ENCODE results near the gene GSTP1. TPM values are rescaled to one million over a fixed set of nuclear protein-coding genes. Genes with fewer than 3 reads are reported as not detected.
"Not testable (repeated sequence)": the region's sequence is repeated elsewhere in the genome, so short reads cannot be mapped to it uniquely, and the experiment has no call there.

Gene GSTP1
- total and polyA plus RNA-seq, 2 donors from 2014 or later = 800 to 1,687 TPM

DNA sequence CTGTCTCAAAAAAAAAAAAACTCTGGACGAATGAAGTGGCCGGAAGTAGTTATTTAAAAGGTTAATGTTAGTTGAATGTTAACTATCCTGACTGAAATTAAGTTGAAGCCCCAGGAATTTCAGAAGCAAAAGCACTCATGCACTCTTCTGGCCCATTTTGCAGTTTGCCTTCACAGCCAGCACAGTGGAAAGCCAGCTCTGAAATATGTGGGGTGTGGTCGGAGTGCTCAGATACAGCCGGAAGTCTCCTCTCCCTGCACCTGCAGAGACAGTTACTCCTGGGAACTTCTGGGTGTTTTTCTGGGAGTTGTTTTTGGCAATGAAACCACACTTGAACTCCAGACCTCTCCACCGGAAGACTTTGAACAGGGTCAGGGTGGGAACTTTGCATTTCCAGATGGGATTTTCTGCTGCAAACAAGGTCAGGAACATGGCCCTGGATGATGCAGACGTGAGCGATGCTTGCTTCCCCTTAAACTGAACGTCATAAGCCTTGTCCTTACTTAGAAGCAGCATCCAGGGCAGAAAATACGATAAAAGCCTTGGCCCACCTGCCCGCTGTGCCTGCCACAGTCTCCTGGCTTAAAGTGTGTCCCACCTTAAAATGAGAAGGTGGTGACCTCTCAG, 38.9 kb upstream of the GSTP1 start:
- Histone ChIP-seq H3K4me3 (ENCODE audit: low read length in 3 of 3) (peak overlapping the region in 2 of 3 donors; percentile 49 to 57), H3K9ac (ENCODE audit: low read length in 3 of 3) (peak overlapping the region in 1 of 3 donors; percentile 22), H3K36me3 (ENCODE audit: control insufficient read depth in 2 of 3, insufficient read depth in 3 of 3, low read length in 3 of 3) (no peaks in the 10 kb centered on the region), H3K27ac (ENCODE audit: low read depth in 2 of 2, low read length in 2 of 2) (peak overlapping the region; percentile 78 to 86), H3K27me3 (ENCODE audit: control insufficient read depth, insufficient read depth, low read length) (no peaks in the 10 kb centered on the region), H3K4me1 (ENCODE audit: control insufficient read depth in 2 of 3, insufficient read depth in 2 of 3, low read depth in 1 of 3, low read length in 3 of 3) (peaks cover 0 to 19% (median 11%) of the 10 kb centered on the region in 3 donors), H3K9me3 (ENCODE audit: control insufficient read depth in 2 of 3, insufficient read depth in 1 of 3, low read length in 3 of 3) (no peaks in the 10 kb centered on the region)
- TF ChIP-seq, protein P1, sequence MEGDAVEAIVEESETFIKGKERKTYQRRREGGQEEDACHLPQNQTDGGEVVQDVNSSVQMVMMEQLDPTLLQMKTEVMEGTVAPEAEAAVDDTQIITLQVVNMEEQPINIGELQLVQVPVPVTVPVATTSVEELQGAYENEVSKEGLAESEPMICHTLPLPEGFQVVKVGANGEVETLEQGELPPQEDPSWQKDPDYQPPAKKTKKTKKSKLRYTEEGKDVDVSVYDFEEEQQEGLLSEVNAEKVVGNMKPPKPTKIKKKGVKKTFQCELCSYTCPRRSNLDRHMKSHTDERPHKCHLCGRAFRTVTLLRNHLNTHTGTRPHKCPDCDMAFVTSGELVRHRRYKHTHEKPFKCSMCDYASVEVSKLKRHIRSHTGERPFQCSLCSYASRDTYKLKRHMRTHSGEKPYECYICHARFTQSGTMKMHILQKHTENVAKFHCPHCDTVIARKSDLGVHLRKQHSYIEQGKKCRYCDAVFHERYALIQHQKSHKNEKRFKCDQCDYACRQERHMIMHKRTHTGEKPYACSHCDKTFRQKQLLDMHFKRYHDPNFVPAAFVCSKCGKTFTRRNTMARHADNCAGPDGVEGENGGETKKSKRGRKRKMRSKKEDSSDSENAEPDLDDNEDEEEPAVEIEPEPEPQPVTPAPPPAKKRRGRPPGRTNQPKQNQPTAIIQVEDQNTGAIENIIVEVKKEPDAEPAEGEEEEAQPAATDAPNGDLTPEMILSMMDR (IDR thresholded peaks at IDR 0.05; ENCODE audit: borderline replicate concordance, extremely low read depth, insufficient read depth) = no peak
- DNase-seq (peak in 2 of 5 donors; percentile 47 to 50), FAIRE-seq (no peak)
- intact Hi-C loops (cut with DNase I) = no loop called here

DNA sequence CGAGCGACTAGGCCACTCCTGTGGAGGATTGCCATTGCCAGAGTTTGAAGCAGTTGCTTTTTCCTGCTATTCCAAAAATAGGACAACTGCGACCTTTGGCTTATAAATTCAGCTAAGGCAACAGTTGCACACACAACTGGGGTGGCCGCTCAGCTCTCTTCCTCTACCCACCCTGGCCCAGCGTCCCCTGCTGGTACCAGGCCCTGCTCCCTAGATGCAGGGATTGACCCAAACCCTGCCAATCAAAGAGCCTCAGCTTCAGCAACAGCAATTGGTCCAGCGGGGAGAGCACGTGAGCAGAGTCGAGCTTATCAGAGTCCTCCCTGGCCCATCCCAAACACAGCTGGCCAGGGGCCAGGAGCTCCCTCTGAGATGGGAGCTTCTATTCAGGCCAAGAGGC, 38.3 kb upstream of the GSTP1 start:
- intact Hi-C loops (cut with DNase I) = no loop called here
- Histone ChIP-seq H3K27ac (ENCODE audit: low read depth in 2 of 2, low read length in 2 of 2) (peak overlapping the region; percentile 78 to 86), H3K9me3 (ENCODE audit: control insufficient read depth in 2 of 3, insufficient read depth in 1 of 3, low read length in 3 of 3) (no peaks in the 10 kb centered on the region), H3K36me3 (ENCODE audit: control insufficient read depth in 2 of 3, insufficient read depth in 3 of 3, low read length in 3 of 3) (no peaks in the 10 kb centered on the region), H3K4me1 (ENCODE audit: control insufficient read depth in 2 of 3, insufficient read depth in 2 of 3, low read depth in 1 of 3, low read length in 3 of 3) (peaks cover 0 to 19% (median 11%) of the 10 kb centered on the region in 3 donors), H3K9ac (ENCODE audit: low read length in 3 of 3) (peak overlapping the region in 1 of 3 donors; percentile 22), H3K4me3 (ENCODE audit: low read length in 3 of 3) (peak overlapping the region in 2 of 3 donors; percentile 49 to 57), H3K27me3 (ENCODE audit: control insufficient read depth, insufficient read depth, low read length) (no peaks in the 10 kb centered on the region)
- FAIRE-seq (no peak), DNase-seq (peak in 3 of 5 donors; percentile 31 to 78 (median 61))
- TF ChIP-seq, protein P1 (IDR thresholded peaks at IDR 0.05; ENCODE audit: borderline replicate concordance, extremely low read depth, insufficient read depth) = peak; percentile 37

DNA sequence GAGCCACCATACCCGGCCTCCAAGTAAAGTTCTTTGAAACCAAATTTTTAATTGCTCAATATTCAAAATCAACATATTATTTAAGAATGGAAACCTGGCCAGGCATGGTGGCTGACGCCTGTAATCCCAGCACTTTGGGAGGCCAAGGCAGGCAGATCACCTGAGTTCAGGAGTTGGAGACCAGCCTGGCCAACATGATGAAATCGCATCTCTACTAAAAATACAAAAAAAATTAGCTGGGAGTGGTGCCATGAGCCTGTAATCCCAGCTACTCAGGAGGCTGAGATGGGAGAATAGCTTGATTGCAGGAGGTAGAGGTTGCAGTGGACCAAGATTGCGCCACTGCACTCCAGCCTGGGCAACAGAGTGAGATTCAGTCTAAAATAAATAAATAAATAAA, 35.5 kb upstream of the GSTP1 start:
- H3K27me3 ChIP-seq (ENCODE audit: control insufficient read depth, insufficient read depth, low read length); DNase-seq; H3K27ac ChIP-seq (ENCODE audit: low read depth in 2 of 2, low read length in 2 of 2); H3K4me3 ChIP-seq (ENCODE audit: low read length in 3 of 3); H3K36me3 ChIP-seq (ENCODE audit: control insufficient read depth in 2 of 3, insufficient read depth in 3 of 3, low read length in 3 of 3); intact Hi-C loops (cut with DNase I); FAIRE-seq; H3K9me3 ChIP-seq (ENCODE audit: control insufficient read depth in 2 of 3, insufficient read depth in 1 of 3, low read length in 3 of 3); H3K9ac ChIP-seq (ENCODE audit: low read length in 3 of 3): not testable (repeated sequence)
- H3K4me1 ChIP-seq (ENCODE audit: control insufficient read depth in 2 of 3, insufficient read depth in 2 of 3, low read depth in 1 of 3, low read length in 3 of 3) = peaks cover 0 to 19% (median 11%) of the 10 kb centered on the region in 3 donors

DNA sequence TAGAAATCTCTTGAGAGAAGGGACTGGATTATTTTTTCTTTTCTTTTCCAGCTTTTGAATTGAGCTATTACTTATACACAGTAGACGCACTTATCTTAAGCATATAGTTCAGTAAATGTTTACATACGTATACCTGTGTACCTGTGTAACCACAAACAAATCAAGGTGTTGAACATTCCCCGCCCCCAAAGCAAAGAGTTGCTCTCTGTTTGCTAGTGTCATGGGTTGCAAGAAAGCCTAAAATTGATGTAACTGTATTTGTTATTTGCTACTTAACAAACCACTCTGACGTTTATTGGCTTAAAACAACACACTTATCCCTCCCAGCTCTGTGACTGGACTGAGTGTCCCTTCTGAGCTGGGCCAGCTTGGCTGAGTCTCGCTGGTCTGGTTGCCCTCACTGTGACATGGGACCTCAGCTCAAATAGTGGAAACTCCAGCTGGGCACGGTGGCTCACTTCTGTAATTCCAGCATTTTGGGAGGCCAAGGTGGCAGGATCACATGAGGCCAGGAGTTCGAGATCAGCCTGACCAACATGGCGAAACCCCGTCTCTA, 35.0 kb upstream of the GSTP1 start:
- H3K9ac ChIP-seq (ENCODE audit: low read length in 3 of 3) = no peak overlapping the region
- H3K9me3 ChIP-seq (ENCODE audit: control insufficient read depth in 2 of 3, insufficient read depth in 1 of 3, low read length in 3 of 3) = no peaks in the 10 kb centered on the region
- H3K36me3 ChIP-seq (ENCODE audit: control insufficient read depth in 2 of 3, insufficient read depth in 3 of 3, low read length in 3 of 3) = no peaks in the 10 kb centered on the region
- no peak overlapping the region for H3K4me3 ChIP-seq (ENCODE audit: low read length in 3 of 3)
- peaks cover 0 to 19% (median 7%) of the 10 kb centered on the region in 3 donors for H3K4me1 ChIP-seq (ENCODE audit: control insufficient read depth in 2 of 3, insufficient read depth in 2 of 3, low read depth in 1 of 3, low read length in 3 of 3)
- intact Hi-C loops (cut with DNase I) = no loop called here
- DNase-seq (no peak), FAIRE-seq (no peak)
- H3K27me3 ChIP-seq (ENCODE audit: control insufficient read depth, insufficient read depth, low read length) = no peaks in the 10 kb centered on the region
- TF ChIP-seq, protein P1 (IDR thresholded peaks at IDR 0.05; ENCODE audit: borderline replicate concordance, extremely low read depth, insufficient read depth) = no peak
- no peak overlapping the region for H3K27ac ChIP-seq (ENCODE audit: low read depth in 2 of 2, low read length in 2 of 2)
